ENCODE results near the gene NT5C1A.

Gene NT5C1A

GRCh38 chr1:39683591-39684312, 11.8 kb upstream of the NT5C1A start:
- no peak overlapping the region for H3K4me3 ChIP-seq
- no peaks in the 10 kb centered on the region for H3K36me3 ChIP-seq
- H3K27me3 ChIP-seq, result peaks cover 0 to 76% of the 10 kb centered on the region in 2 donors
- intact Hi-C loops (cut with DNase I; ENCODE audit: low total_unique reads), result no loop called here
- H3K27ac ChIP-seq, result no peak overlapping the region
- no peaks in the 10 kb centered on the region for H3K9me3 ChIP-seq
- no peaks in the 10 kb centered on the region for H3K4me1 ChIP-seq
- TF ChIP-seq CTCF (IDR thresholded peaks at IDR 0.05), result no peak
- DNase-seq, result no peak

GRCh38 chr1:39681999-39682398, 10.1 kb upstream of the NT5C1A start:
- Histone ChIP-seq H3K27me3 (peaks cover 0 to 61% of the 10 kb centered on the region in 2 donors), H3K36me3 (no peaks in the 10 kb centered on the region), H3K9me3 (no peaks in the 10 kb centered on the region), H3K4me3 (no peak overlapping the region), H3K4me1 (no peaks in the 10 kb centered on the region), H3K27ac (no peak overlapping the region)
- intact Hi-C loops (cut with DNase I; ENCODE audit: low total_unique reads), result no loop called here
- TF ChIP-seq CTCF (IDR thresholded peaks at IDR 0.05), result no peak
- no peak for DNase-seq

GRCh38 chr1:39681294-39681693, 9.4 kb upstream of the NT5C1A start:
- Histone ChIP-seq H3K4me3 (no peak overlapping the region), H3K9me3 (no peaks in the 10 kb centered on the region), H3K36me3 (no peaks in the 10 kb centered on the region), H3K4me1 (no peaks in the 10 kb centered on the region), H3K27ac (no peak overlapping the region), H3K27me3 (peaks cover 0 to 54% of the 10 kb centered on the region in 2 donors)
- DNase-seq, result no peak
- TF ChIP-seq CTCF (IDR thresholded peaks at IDR 0.05), result no peak
- intact Hi-C loops (cut with DNase I; ENCODE audit: low total_unique reads), result no loop called here

- peaks cover 0 to 53% of the 10 kb centered on the region in 2 donors for H3K27me3 ChIP-seq
- H3K4me3 ChIP-seq, result no peak overlapping the region
- H3K27ac ChIP-seq, result no peak overlapping the region
- no peak for TF ChIP-seq CTCF (IDR thresholded peaks at IDR 0.05)
- no peaks in the 10 kb centered on the region for H3K4me1 ChIP-seq
- intact Hi-C loops (cut with DNase I; ENCODE audit: low total_unique reads), result no loop called here
- no peaks in the 10 kb centered on the region for H3K36me3 ChIP-seq
- H3K9me3 ChIP-seq, result no peaks in the 10 kb centered on the region
- DNase-seq, result no peak
These were observed 8.8 kb upstream of the NT5C1A start for GRCh38 chr1:39680751-39681150.

GRCh38 chr1:39679821-39680220, 7.9 kb upstream of the NT5C1A start:
- Histone ChIP-seq H3K27me3 (peaks cover 0 to 45% of the 10 kb centered on the region in 2 donors), H3K9me3 (no peaks in the 10 kb centered on the region), H3K36me3 (no peaks in the 10 kb centered on the region), H3K4me1 (no peaks in the 10 kb centered on the region), H3K27ac (no peak overlapping the region), H3K4me3 (no peak overlapping the region)
- no peak for TF ChIP-seq CTCF (IDR thresholded peaks at IDR 0.05)
- intact Hi-C loops (cut with DNase I; ENCODE audit: low total_unique reads), result no loop called here
- DNase-seq, result no peak

All from tibial artery (tissue), 4 donors.